Neutrophil (primary cell): ENCODE data around the gene HS3ST2.

Experiments
- H3K27ac ChIP-seq: fragments of 200-600 bp; sonication (generic); 2 replicates; pipeline ENCODE4 v1.5.1; 2016; ENCODE audit warnings: mild to moderate bottlenecking, moderate library complexity
- H3K27me3 ChIP-seq: fragments of 200-600 bp; sonication (generic); 2 replicates; pipeline ENCODE4 v1.6.0; 2016; ENCODE audit warnings: mild to moderate bottlenecking
- H3K36me3 ChIP-seq: fragments of 200-600 bp; sonication (generic); 2 replicates; pipeline ENCODE4 v1.5.1; 2017
- H3K4me1 ChIP-seq, 2 experiments: fragments of 200-600 bp in 1 of 2; sonication (generic) in 1 of 2; 1 replicate in 1 of 2; 2 replicates in 1 of 2; pipeline versions ENCODE4 v1.5.1 to v1.6.1; 2013 to 2016; ENCODE audit warnings: low read depth in 1 of 2, low read length in 1 of 2, mild to moderate bottlenecking in 1 of 2, moderate library complexity in 1 of 2; ENCODE audit not compliant: control insufficient read depth in 1 of 2, insufficient read depth in 1 of 2
- H3K4me3 ChIP-seq, 2 experiments: fragments of 200-600 bp in 1 of 2; sonication (generic) in 1 of 2; 1 replicate in 1 of 2; 2 replicates in 1 of 2; pipeline ENCODE4 v1.5.1; 2013 to 2016; ENCODE audit warnings: low read depth in 1 of 2, low read length in 1 of 2, mild to moderate bottlenecking in 1 of 2, moderate library complexity in 1 of 2
- H3K9me3 ChIP-seq: fragments of 200-600 bp; sonication (generic); 2 replicates; pipeline ENCODE4 v1.5.1; 2016
- CTCF ChIP-seq: fragments of 200-600 bp; sonication (generic); IDR thresholded peaks from 2 replicates; pipeline ENCODE4 v1.5.1; 2016; ENCODE audit warnings: antibody characterized with exemption

Gene HS3ST2

GRCh38 chr16:22813948-22814710, at the start of gene HS3ST2:
HS3ST2 (plus strand) TSS chr16:22814162; CDS start chr16:22814611, 449 bp downstream.
- no peak within 1 kb of the TSS for H3K4me3 ChIP-seq
- H3K36me3 ChIP-seq, result no peaks in the 10 kb centered on the region
- no peaks in the 10 kb centered on the region for H3K4me1 ChIP-seq
- peaks cover 81% of the 10 kb centered on the region for H3K27me3 ChIP-seq
- no peak within 1 kb of the TSS for H3K27ac ChIP-seq
- H3K9me3 ChIP-seq, result no peaks in the 10 kb centered on the region
- no peak for TF ChIP-seq CTCF

GRCh38 chr16:22764662-22765327, 49.2 kb upstream of the HS3ST2 start:
- Histone ChIP-seq H3K27me3 (peaks cover 8% of the 10 kb centered on the region), H3K9me3 (no peaks in the 10 kb centered on the region), H3K4me3 (no peak overlapping the region), H3K36me3 (no peaks in the 10 kb centered on the region), H3K4me1 (no peaks in the 10 kb centered on the region), H3K27ac (no peak overlapping the region)
- TF ChIP-seq CTCF, result no peak

GRCh38 chr16:22765479-22765878, 48.5 kb upstream of the HS3ST2 start:
- H3K27me3 ChIP-seq, result peaks cover 8% of the 10 kb centered on the region
- H3K4me3 ChIP-seq, result no peak overlapping the region
- TF ChIP-seq CTCF, result no peak
- H3K36me3 ChIP-seq, result no peaks in the 10 kb centered on the region
- no peaks in the 10 kb centered on the region for H3K9me3 ChIP-seq
- H3K27ac ChIP-seq, result no peak overlapping the region
- H3K4me1 ChIP-seq, result no peaks in the 10 kb centered on the region

- Histone ChIP-seq H3K9me3 (no peaks in the 10 kb centered on the region), H3K4me3 (no peak overlapping the region), H3K27ac (no peak overlapping the region), H3K36me3 (no peaks in the 10 kb centered on the region), H3K4me1 (no peaks in the 10 kb centered on the region), H3K27me3 (peaks cover 25% of the 10 kb centered on the region)
- no peak for TF ChIP-seq CTCF
Measured at GRCh38 chr16:22770866-22771265, 43.1 kb upstream of the HS3ST2 start.

GRCh38 chr16:22771551-22771950, 42.4 kb upstream of the HS3ST2 start:
- no peaks in the 10 kb centered on the region for H3K4me1 ChIP-seq
- no peaks in the 10 kb centered on the region for H3K9me3 ChIP-seq
- peaks cover 32% of the 10 kb centered on the region for H3K27me3 ChIP-seq
- H3K27ac ChIP-seq, result no peak overlapping the region
- H3K36me3 ChIP-seq, result no peaks in the 10 kb centered on the region
- TF ChIP-seq CTCF, result no peak
- no peak overlapping the region for H3K4me3 ChIP-seq
